Subcutaneous preadipocyte (primary cell): ENCODE measurements around the gene ASB8. TPM values are rescaled to one million over a fixed set of nuclear protein-coding genes. Genes with fewer than 3 reads are reported as not detected.

ENCODE experiments used
- small RNA-seq: library from RNA; depleted of rRNA; stranded (forward); fragments of <200 nt; gene quantifications from one replicate; pipeline ENCODE3, GENCODE V24; 2012
- total RNA-seq: library from RNA; depleted of rRNA; stranded (reverse); fragments of >200 nt; gene quantifications from 2 replicates; pipeline ENCODE4 v1.2.3, GENCODE V29; 2012

ASB8 gene, protein sequence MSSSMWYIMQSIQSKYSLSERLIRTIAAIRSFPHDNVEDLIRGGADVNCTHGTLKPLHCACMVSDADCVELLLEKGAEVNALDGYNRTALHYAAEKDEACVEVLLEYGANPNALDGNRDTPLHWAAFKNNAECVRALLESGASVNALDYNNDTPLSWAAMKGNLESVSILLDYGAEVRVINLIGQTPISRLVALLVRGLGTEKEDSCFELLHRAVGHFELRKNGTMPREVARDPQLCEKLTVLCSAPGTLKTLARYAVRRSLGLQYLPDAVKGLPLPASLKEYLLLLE
- total RNA-seq: 18.4 and 20.3 TPM in 2 replicates

GRCh38 chr12:48157018-48157888, at the start of gene ASB8:
Gene ASB8 (minus strand): TSS chr12:48157515. CDS start chr12:48153496, 4,019 bp downstream.

DNA sequence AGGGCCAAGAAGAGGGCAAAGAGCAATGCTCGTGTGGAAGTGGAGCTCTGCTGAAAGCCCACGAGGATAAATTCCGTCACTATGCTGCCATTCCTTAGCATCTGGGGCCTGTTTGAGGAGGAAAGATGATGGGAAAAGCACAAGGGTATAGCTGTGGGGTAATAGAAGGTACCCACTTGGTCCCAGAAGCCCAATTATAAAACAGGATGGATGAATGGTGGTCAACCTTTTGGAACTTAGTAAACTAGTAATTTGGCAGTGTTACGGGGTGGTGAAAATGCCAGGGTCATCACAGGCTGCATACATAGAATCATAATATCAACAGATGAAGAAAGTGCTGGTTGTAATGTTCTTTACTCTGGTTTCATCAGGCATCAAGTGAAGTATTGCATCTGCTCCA, 45.9 kb upstream of the ASB8 start, which contains the start of gene OR10AD1:
TSS of gene OR10AD1 (minus strand) at position 101 of the 400 bp plus-strand sequence. CDS start at position 101, 0 bp downstream.

DNA sequence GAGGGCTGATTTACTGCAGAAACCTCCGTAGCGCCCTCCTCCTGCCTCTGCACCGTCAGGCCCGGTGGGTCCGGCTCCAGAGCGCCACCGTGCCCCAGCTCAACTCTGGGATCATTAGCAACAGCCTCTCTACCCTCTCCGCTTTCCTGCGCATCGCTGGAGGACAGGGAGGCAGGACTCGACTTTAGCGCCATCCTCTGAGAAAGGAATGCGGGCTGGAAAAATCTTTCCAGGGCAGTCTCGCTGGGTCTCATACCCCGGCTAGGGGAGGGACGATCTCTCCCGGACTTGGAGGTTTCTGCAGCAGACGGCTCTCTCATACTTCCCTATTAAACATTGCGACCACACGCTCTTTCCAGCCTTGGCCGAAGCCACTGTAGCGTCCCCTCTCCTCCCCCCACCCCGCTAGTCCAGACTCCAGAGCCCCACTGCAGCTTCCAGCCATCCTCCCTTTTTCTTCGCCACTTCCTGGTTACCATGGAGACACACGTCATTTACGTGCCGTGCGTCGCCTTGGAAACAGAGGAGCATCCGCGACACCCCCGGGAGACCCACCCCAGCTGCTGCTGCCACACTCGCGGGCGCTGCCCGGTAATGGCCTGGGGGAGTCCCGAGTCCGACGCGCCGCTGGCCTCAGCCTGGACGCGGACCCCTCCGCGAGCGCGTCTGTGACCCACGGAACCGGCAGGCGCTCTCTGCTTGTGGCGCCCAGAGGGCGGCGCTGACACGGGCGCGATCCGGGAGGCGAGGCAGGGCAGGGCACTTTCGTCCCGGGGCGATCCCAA, 26.0 kb upstream of the ASB8 start, which contains the start of gene CCDC184:
TSS of gene CCDC184 (plus strand) at position 554 of the 785 bp plus-strand sequence. CDS start 479 bp downstream, outside the sequence.

GRCh38 chr12:48119078-48119833, 38.1 kb downstream of the ASB8 start, which contains the start of gene PFKM:
Gene PFKM (plus strand): TSS chr12:48119364. CDS start chr12:48122775, 3,411 bp downstream.

DNA sequence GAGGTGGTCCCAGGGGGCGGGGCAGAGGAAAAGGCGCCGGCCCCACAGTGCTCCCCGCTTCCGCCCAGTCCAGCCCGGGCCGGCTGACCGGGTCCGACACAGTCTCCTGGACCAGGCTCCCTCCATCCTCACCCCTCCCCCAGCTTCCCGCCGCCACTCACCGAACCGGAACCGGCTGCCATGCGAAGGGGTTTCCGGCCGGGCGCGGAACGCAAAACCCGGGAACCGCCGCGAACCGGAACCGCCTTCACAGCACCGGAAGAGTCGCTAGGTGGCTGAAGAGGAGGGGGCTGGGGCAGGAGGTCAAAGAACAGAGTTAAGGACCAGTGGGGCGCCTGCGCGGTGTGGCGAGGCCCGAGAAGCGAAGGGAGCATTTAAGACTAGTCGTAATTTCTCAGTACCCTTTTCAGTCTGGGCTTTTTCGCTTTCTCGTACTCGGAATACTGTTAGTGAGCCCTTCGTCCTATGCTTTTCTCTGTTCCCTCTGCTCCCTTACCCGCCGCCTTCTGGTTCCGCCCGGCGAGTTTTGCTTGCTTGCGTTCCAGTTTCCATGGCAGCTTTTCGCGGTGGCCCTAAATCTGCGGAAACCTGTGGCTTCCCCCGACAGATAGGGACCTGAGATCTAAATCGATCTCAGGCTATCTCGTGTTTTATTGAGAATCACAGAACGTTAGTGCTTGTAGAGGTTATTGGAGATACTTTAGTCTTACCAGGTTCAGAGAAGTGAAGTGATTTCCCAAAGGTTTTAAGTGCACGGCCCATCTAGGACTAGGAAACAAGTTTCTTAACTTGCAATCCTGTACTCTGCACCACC, 51.2 kb downstream of the ASB8 start, which contains the start of gene SENP1:
TSS of gene SENP1 (minus strand) at position 213 of the 814 bp plus-strand sequence. CDS start 4,607 bp downstream, outside the sequence.

Small RNAs within 50 kb of the gene (small RNA-seq; reads per million reads assigned to genes)
- gene MIR6505: 1.4 reads per million, percentile 70 among the genes with 10 or more reads in this experiment

Other genes with a start within 250 kb of the ASB8 start
- 59.2 and 62.8 TPM in 2 replicates for gene TMEM106C, start 193.9 kb downstream of the ASB8 start, total RNA-seq
- not detected in 2 replicates for gene COL2A1, start 153.0 kb downstream of the ASB8 start, total RNA-seq
- 19.1 and 31.7 TPM in 2 replicates for gene SENP1, start 51.4 kb downstream of the ASB8 start, total RNA-seq
- 92.3 and 112 TPM in 2 replicates for gene PFKM, start 38.2 kb downstream of the ASB8 start, total RNA-seq
- gene CCDC184, start 26.1 kb upstream of the ASB8 start, total RNA-seq: 0.37 and 0.39 TPM in 2 replicates
- not detected in 2 replicates for gene OR10AD1, start 45.8 kb upstream of the ASB8 start, total RNA-seq
- gene ZNF641, start 193.4 kb upstream of the ASB8 start, total RNA-seq: 4.8 and 4.9 TPM in 2 replicates